ENCODE measurements around the gene ARAP1. TPM values are rescaled to one million over a fixed set of nuclear protein-coding genes. Genes with fewer than 3 reads are reported as not detected.

The ARAP1 gene
- total RNA-seq, 1 experiment from 2014 or later = 86.2 TPM

- intact Hi-C loops (cut with micrococcal nuclease) = no loop called here
- ChIA-PET CTCF (no interaction called here), POLR2A (ENCODE audit: unreplicated experiment) (no interaction called here)
- no peak within 1 kb of the TSS for H3K27ac ChIP-seq (ENCODE audit: low read length)
- no peak for TF ChIP-seq EZH2 (IDR thresholded peaks at IDR 0.05; ENCODE audit: low read length, unreplicated experiment)
- no peak for TF ChIP-seq EZH2phosphoT487 (IDR thresholded peaks at IDR 0.05; ENCODE audit: borderline replicate concordance, low read length)
- TF ChIP-seq CTCF (conservative IDR thresholded peaks at IDR 0.05; ENCODE audit: low read depth, low read length) = no peak
- no peaks in the 10 kb centered on the region for H3K4me1 ChIP-seq (ENCODE audit: insufficient read depth, low read length)
- no peaks in the 10 kb centered on the region for H4K20me1 ChIP-seq (ENCODE audit: low read length)
- no peak within 1 kb of the TSS for H3K4me2 ChIP-seq (ENCODE audit: low read length)
- H3K9me2 ChIP-seq (replicated peaks; ENCODE audit: low read length) = no peaks in the 10 kb centered on the region
- no peaks in the 10 kb centered on the region for H3F3A ChIP-seq (ENCODE audit: low read length, unreplicated experiment)
- no peak for ATAC-seq
- no TSS peak for BruUV-seq (replicated peaks)
- H3K27me3 ChIP-seq (ENCODE audit: low read length) = peaks cover 60% of the 10 kb centered on the region
- no peak within 1 kb of the TSS for H3K9ac ChIP-seq (ENCODE audit: low read length)
- DNase-seq = no peak
- H3K4me3 ChIP-seq (ENCODE audit: low read length) = no peak within 1 kb of the TSS
- no peaks in the 10 kb centered on the region for H3K36me3 ChIP-seq (ENCODE audit: low read depth, low read length)
- H3K79me2 ChIP-seq (ENCODE audit: low read length) = no peaks in the 10 kb centered on the region
- no peaks in the 10 kb centered on the region for H3K9me3 ChIP-seq (ENCODE audit: low read length)
- no peak within 1 kb of the TSS for H2AFZ ChIP-seq (ENCODE audit: low read length)
Measured at GRCh38 chr11:72673943-72674828, 78.0 kb downstream of the ARAP1 start, which contains the start of gene PDE2A. PDE2A (minus strand) TSS chr11:72674422; CDS start chr11:72674207, 215 bp downstream.

GRCh38 chr11:72673284-72673942 is 78.8 kb downstream of the ARAP1 start:
- CTCF ChIA-PET = no interaction called here
- H3K9ac ChIP-seq (ENCODE audit: low read length) = no peak overlapping the region
- peaks cover 54% of the 10 kb centered on the region for H3K27me3 ChIP-seq (ENCODE audit: low read length)
- no peaks in the 10 kb centered on the region for H3K79me2 ChIP-seq (ENCODE audit: low read length)
- no peaks in the 10 kb centered on the region for H3K9me2 ChIP-seq (replicated peaks; ENCODE audit: low read length)
- H3F3A ChIP-seq (ENCODE audit: low read length, unreplicated experiment) = no peaks in the 10 kb centered on the region
- no peak overlapping the region for H3K27ac ChIP-seq (ENCODE audit: low read length)
- BruUV-seq (replicated peaks) = no TSS peak
- DNase-seq (no peak), ATAC-seq (no peak)
- no peaks in the 10 kb centered on the region for H4K20me1 ChIP-seq (ENCODE audit: low read length)
- TF ChIP-seq CTCF (conservative IDR thresholded peaks at IDR 0.05; ENCODE audit: low read depth, low read length) (no peak), EZH2phosphoT487 (IDR thresholded peaks at IDR 0.05; ENCODE audit: borderline replicate concordance, low read length) (no peak), EZH2 (IDR thresholded peaks at IDR 0.05; ENCODE audit: low read length, unreplicated experiment) (no peak)
- H3K36me3 ChIP-seq (ENCODE audit: low read depth, low read length) = no peaks in the 10 kb centered on the region
- H3K9me3 ChIP-seq (ENCODE audit: low read length) = no peaks in the 10 kb centered on the region
- no peaks in the 10 kb centered on the region for H3K4me1 ChIP-seq (ENCODE audit: insufficient read depth, low read length)
- POLR2A ChIA-PET (ENCODE audit: unreplicated experiment) = no interaction called here
- no peak overlapping the region for H3K4me2 ChIP-seq (ENCODE audit: low read length)
- no peak overlapping the region for H3K4me3 ChIP-seq (ENCODE audit: low read length)
- no peak overlapping the region for H2AFZ ChIP-seq (ENCODE audit: low read length)
- intact Hi-C loops (cut with micrococcal nuclease) = no loop called here

Measured in PC-3 (cell line).